Melanocyte of skin (primary cell): ENCODE measurements around the gene DFFA. TPM values are rescaled to one million over a fixed set of nuclear protein-coding genes. Genes with fewer than 3 reads are reported as not detected.

ENCODE experiments used
- total RNA-seq, 2 donors: library from RNA; depleted of rRNA; stranded (reverse); fragments of >200 nt; gene quantifications; 2 replicates each; pipeline ENCODE4 v1.2.3, GENCODE V29; 2012

DFFA gene
- 10 to 100 TPM; 22.4 to 38.3 TPM for total RNA-seq

DNA sequence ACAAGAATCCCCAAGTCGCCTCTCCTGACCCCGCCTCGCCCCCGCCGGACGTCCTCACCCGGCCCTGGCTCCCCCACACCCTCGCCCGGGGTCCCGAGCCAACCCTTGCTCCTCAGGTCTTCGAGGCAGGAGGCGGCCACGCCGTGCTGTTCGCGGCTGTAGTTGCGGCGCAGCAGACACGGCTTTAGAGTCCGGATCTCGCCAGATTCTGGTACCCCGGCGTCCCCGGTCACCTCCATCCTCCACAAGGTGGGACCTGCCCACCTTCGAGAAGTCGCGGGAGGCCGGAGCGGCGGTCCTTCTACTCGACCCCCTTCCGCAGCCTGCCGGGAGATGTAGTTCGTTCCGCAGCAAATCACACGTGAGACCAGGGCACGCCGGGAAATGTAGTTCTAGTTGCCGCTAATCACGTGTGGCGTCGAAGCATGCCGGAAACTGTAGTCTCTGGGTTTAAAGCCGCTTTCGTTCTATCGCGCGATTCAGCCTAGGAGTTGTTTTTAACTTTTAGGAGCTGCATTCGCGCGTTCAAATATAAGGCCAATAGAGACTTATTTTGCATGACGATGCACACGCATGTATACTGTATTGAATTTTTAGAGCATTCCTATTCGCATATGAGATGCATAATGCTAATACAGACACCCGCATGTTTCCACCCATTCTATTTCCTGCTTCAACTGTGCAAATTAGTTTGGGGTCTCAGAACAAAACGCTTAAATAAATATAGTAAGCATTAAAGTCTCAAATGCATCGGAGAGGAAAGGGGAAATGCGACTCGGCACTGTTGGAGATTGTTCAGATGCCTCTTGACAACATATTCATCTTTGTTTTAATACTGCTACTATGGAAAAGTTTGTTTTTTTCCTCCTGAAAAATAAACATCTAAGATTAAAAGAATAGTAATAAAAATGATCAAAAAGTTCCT is at the start of gene DFFA:
Gene DFFA (minus strand): TSS at position 310 of the 925 bp plus-strand sequence. CDS start 71 bp downstream, at position 239.

GRCh38 chr1:10474613-10475507 is 2.5 kb upstream of the DFFA start, which contains the start of gene PEX14:
Gene PEX14, plus strand, starts transcription at chr1:10474950. Its CDS starts 17 bp downstream, at chr1:10474967.

DNA sequence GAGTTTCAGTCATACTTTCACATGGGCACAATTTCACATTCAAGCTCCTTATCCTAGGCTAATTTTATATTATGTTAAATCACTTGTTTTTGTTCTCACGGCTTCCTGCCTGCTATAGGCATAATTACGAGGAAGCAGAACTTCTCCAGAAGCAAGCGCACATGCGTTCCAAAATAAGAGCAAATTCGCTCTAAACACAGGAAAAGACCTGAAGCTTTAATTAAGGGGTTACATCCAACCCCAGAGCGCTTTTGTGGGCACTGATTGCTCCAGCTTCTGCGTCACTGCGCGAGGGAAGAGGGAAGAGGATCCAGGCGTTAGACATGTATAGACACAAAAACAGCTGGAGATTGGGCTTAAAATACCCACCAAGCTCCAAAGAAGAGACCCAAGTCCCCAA is 22.6 kb downstream of the DFFA start, which contains the start of gene CORT:
Gene CORT (plus strand): TSS at position 281 of the 400 bp plus-strand sequence. CDS start 193 bp downstream, outside the sequence.

DNA sequence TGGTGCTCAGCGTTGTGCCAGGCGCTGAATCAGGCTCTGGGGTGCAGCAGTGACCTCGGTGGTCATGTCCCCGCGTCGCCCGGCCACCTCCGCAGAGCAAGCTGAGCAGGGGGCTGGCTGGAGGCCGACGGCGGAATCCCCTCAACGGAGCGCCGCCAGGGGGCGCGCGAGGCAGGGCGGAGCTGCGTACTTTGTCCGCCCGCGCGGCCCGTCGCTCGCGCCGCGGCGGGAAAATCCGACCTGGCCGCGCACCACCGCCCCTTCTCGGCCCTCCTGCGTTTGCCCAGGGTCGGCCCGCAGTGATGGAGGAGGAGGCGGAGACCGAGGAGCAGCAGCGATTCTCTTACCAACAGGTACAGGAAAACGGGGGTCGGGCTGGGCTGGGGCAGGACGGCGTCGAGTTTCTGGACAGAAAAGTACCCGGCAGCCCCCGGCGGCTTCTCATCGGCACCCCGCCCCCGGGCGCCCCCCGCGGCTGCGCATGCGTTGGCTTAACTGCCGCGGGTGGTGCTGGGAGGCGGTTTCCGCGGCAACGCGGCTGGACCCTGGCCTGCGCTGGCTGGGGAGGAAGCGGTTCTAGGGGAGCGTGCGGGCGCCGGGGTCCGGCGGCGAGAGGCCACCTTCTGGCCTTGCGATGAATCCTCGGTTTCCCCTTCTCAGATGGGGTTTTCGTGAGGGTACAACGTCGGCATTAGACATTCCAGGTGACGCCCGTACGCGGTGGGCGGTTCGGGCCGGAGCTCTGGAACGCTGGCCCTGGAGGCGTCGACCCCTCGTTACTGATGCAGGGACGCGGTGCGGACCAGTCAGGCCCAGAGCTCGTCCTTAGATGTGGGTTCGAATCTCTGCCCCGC is 41.9 kb downstream of the DFFA start, which contains the start of gene CENPS:
Gene CENPS (plus strand): TSS at position 218 of the 854 bp plus-strand sequence. CDS start 85 bp downstream, at position 303.

Other genes starting within 250 kb of the DFFA start
- 100 to 1,000 TPM in 1 of 2 donors, 10 to 100 TPM in 1; 65.7 to 154 TPM for gene PGD, start 73.5 kb downstream of the DFFA start, total RNA-seq
- 10 to 100 TPM; 13.8 to 23.3 TPM for gene CENPS, start 42.1 kb downstream of the DFFA start, total RNA-seq
- under 1 TPM; 0.33 to 0.34 TPM for gene CORT, start 22.5 kb downstream of the DFFA start, total RNA-seq
- gene PEX14, start 2.4 kb upstream of the DFFA start, total RNA-seq = 10 to 100 TPM; 18.2 to 24.6 TPM